Keratinocyte (primary cell): Measurements from ENCODE around the gene CCNDBP1. TPM values are rescaled to one million over a fixed set of nuclear protein-coding genes. Genes with fewer than 3 reads are reported as not detected.

ENCODE experiments used
- DNase-seq: peaks from one replicate; pipeline ENCODE4 v3.0.0-alpha.2; 2011; ENCODE audit warnings: low read depth, missing footprints, low spot score
- FAIRE-seq: peaks from 2 replicates; lab custom pipeline; 2011; peaks lifted over from hg19 to GRCh38; lab: Jason Lieb, UNC
- H2AFZ ChIP-seq: 2 replicates; pipeline ENCODE4 v1.6.0; 2012; ENCODE audit warnings: low read length, control low read depth, inconsistent platforms; ENCODE audit not compliant: control insufficient read depth
- H3K27ac ChIP-seq: 2 replicates; pipeline ENCODE4 v1.5.1; 2011; ENCODE audit warnings: low read length; ENCODE audit not compliant: control insufficient read depth, insufficient read depth
- H3K27me3 ChIP-seq: 3 replicates; pipeline ENCODE4 v1.6.0; 2011; ENCODE audit warnings: low read length; ENCODE audit not compliant: control insufficient read depth, insufficient read depth; ENCODE audit errors: extremely low read depth
- H3K36me3 ChIP-seq, 2 experiments: 2 replicates in 1 of 2; 3 replicates in 1 of 2; pipeline ENCODE4 v1.5.1; 2011; ENCODE audit warnings: low read length in 2 of 2, mild to moderate bottlenecking in 1 of 2; ENCODE audit not compliant: control insufficient read depth in 2 of 2, insufficient read depth in 2 of 2; ENCODE audit errors: extremely low read depth in 1 of 2
- H3K4me1 ChIP-seq: 3 replicates; pipeline ENCODE4 v1.5.1; 2011; ENCODE audit warnings: low read length; ENCODE audit not compliant: control insufficient read depth, insufficient read depth; ENCODE audit errors: extremely low read depth
- H3K4me2 ChIP-seq: 3 replicates; pipeline ENCODE4 v1.6.0; 2011; ENCODE audit warnings: low read depth, low read length; ENCODE audit not compliant: control insufficient read depth, insufficient read depth; ENCODE audit errors: extremely low read depth
- H3K4me3 ChIP-seq, 3 experiments: fragments of 200-600 bp in 1 of 3; sonication (generic) in 1 of 3; 2 replicates in 2 of 3; 3 replicates in 1 of 3; pipeline ENCODE4 v1.5.1; 2011 to 2016; ENCODE audit warnings: low read length in 3 of 3, mild to moderate bottlenecking in 3 of 3, control low read depth in 2 of 3, inconsistent platforms in 1 of 3, low read depth in 1 of 3, mixed read lengths in 1 of 3, mixed run types in 1 of 3, moderate library complexity in 1 of 3; ENCODE audit not compliant: control insufficient read depth in 2 of 3, insufficient read depth in 2 of 3; ENCODE audit errors: extremely low read depth in 1 of 3
- H3K79me2 ChIP-seq: 2 replicates; pipeline ENCODE4 v1.6.0; 2012; ENCODE audit warnings: low read length; ENCODE audit not compliant: control insufficient read depth, insufficient read depth
- H3K9ac ChIP-seq: 3 replicates; pipeline ENCODE4 v1.6.0; 2011; ENCODE audit warnings: low read length; ENCODE audit not compliant: control insufficient read depth, insufficient read depth; ENCODE audit errors: extremely low read depth
- H3K9me1 ChIP-seq: 3 replicates; pipeline ENCODE4 v1.6.0; 2011; ENCODE audit warnings: low read length; ENCODE audit not compliant: control insufficient read depth, insufficient read depth; ENCODE audit errors: extremely low read depth
- H3K9me3 ChIP-seq: 2 replicates; pipeline ENCODE4 v1.5.1; 2012; ENCODE audit warnings: low read depth, low read length; ENCODE audit not compliant: control insufficient read depth
- H4K20me1 ChIP-seq: 3 replicates; pipeline ENCODE4 v1.6.0; 2011; ENCODE audit warnings: low read length; ENCODE audit not compliant: control insufficient read depth, insufficient read depth; ENCODE audit errors: extremely low read depth
- EZH2 ChIP-seq: IDR thresholded peaks from one replicate; pipeline ENCODE4 v1.6.1; 2012; ENCODE audit warnings: inconsistent platforms, mild to moderate bottlenecking, low read length, moderate library complexity
- dilution Hi-C: fragments of 300-500 bp; cut with MboI; formaldehyde crosslinking; loops from one replicate; pipeline ENCODE4 v1.7.0; 2020; ENCODE audit warnings: low sequenced_read_pairs; ENCODE audit not compliant: extremely low pct_ligation_motif_present
- polyA plus RNA-seq, 5 experiments: library from polyadenylated mRNA; depleted of rRNA in 3 of 5; stranded (reverse) in 3 of 5; stranded (forward) in 1 of 5; unstranded in 1 of 5; fragments of >200 nt; gene quantifications; 1 replicate in 1 of 5; 2 replicates in 3 of 5; 3 replicates in 1 of 5; pipeline versions ENCODE4 v1.2.1 to v1.2.3, GENCODE V29; 2011 to 2012; ENCODE audit warnings: missing spikeins in 2 of 5, low read depth in 1 of 5, low replicate concordance in 1 of 5
- TF ChIP-seq, protein P1 (sequence below), 3 experiments: IDR thresholded peaks in 1 of 3; conservative IDR thresholded peaks in 1 of 3; optimal IDR thresholded peaks in 1 of 3; 2 replicates in 2 of 3; 3 replicates in 1 of 3; pipeline versions ENCODE3 to v1.5.1; 2011; ENCODE audit warnings: low read length in 3 of 3, mild to moderate bottlenecking in 3 of 3, moderate library complexity in 2 of 3, control low read depth in 1 of 3, inconsistent platforms in 1 of 3; ENCODE audit not compliant: insufficient read depth in 2 of 3; ENCODE audit errors: extremely low read depth in 1 of 3

CCNDBP1 gene
- polyA plus RNA-seq, 1 donor (not counting 4 experiments of a cell fraction or from before 2014, with no cell fraction given), result 53.5 TPM

DNA sequence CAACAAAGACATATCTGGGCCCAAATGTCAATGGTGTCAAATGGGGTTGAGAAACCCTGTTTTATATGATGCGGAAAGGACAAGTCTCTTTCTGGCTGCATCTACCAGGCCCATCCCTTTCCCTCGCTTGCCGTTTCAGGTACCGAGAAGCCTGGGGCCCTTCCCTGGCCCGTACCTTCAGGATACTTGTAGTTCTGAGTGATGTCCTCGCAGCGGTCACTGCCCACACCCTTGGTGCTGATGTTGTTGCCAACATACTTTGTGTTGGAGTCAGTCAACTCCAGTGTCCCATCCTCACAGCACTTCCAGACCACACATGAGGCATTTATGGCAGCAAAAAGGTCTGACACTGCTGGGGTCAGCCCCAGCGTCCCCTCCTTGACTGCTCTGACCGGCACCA is 21.8 kb downstream of the CCNDBP1 start:
- dilution Hi-C loops, result no loop called here
- Histone ChIP-seq H3K79me2 (no peaks in the 10 kb centered on the region), H3K36me3 (no peaks in the 10 kb centered on the region), H3K4me2 (no peak overlapping the region), H2AFZ (no peak overlapping the region), H3K4me1 (no peaks in the 10 kb centered on the region), H3K9me1 (no peaks in the 10 kb centered on the region), H4K20me1 (no peaks in the 10 kb centered on the region), H3K4me3 (no peak overlapping the region), H3K27me3 (peaks cover 23% of the 10 kb centered on the region), H3K27ac (no peak overlapping the region), H3K9me3 (no peaks in the 10 kb centered on the region), H3K9ac (no peak overlapping the region)
- no peak for FAIRE-seq
- no peak for DNase-seq
- no peak for TF ChIP-seq EZH2
- TF ChIP-seq, protein P1, sequence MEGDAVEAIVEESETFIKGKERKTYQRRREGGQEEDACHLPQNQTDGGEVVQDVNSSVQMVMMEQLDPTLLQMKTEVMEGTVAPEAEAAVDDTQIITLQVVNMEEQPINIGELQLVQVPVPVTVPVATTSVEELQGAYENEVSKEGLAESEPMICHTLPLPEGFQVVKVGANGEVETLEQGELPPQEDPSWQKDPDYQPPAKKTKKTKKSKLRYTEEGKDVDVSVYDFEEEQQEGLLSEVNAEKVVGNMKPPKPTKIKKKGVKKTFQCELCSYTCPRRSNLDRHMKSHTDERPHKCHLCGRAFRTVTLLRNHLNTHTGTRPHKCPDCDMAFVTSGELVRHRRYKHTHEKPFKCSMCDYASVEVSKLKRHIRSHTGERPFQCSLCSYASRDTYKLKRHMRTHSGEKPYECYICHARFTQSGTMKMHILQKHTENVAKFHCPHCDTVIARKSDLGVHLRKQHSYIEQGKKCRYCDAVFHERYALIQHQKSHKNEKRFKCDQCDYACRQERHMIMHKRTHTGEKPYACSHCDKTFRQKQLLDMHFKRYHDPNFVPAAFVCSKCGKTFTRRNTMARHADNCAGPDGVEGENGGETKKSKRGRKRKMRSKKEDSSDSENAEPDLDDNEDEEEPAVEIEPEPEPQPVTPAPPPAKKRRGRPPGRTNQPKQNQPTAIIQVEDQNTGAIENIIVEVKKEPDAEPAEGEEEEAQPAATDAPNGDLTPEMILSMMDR (optimal IDR thresholded peaks at IDR 0.05 in 1 of 3, IDR thresholded peaks at IDR 0.05 in 1 of 3, conservative IDR thresholded peaks at IDR 0.05 in 1 of 3; ENCODE audit: extremely low read depth in 1 of 3, insufficient read depth in 2 of 3, low read length in 3 of 3), result no peak

DNA sequence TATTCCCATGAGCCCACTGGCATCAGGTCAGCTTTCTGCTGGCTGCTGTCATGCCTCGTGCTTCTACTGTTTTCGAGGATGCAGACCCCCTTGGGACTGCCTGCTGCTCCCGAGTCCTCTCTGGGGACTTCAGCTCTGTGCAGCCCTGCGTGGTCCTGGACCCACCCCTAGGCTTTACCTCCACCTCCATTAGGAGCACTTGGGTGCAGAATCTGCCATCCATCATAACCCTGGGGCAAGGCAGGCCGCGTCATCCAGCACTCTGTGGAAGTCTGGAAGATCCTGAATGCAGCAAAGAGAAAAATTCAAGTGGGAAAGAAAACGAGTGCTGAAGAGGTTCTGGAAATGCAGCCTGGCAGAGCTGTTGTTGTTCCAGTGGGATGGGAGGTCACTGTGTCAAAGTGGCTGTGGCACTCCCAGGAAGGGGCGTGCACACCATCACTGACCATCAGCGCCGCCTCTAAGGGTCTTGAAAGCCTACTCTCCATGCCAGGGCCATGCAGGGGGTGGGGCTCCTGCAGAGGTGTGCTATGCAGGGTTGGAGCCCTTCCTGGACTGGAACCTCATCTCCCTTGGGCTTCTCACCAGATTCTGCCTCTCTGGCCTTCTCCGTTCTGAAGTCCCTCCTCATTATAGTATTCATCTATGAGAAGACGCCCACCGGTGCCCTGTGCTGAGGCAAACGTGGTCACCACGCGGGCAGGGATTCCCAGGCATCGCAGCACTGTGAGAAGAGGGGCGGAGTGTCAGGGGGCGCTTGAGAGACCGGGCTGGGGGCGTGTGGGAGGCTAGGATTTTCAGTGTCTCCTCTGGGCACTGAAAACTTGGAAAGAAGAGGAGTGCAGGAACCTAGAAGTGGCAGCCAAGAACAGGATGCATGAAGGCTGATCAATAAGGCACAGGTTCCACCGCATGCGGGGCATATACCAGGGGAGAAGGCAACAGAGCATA is 23.1 kb downstream of the CCNDBP1 start:
- H3K27ac ChIP-seq, result no peak overlapping the region
- no peak overlapping the region for H3K4me2 ChIP-seq
- H3K79me2 ChIP-seq, result no peaks in the 10 kb centered on the region
- peaks cover 23% of the 10 kb centered on the region for H3K27me3 ChIP-seq
- H3K36me3 ChIP-seq, result no peaks in the 10 kb centered on the region
- FAIRE-seq (no peak), DNase-seq (no peak)
- TF ChIP-seq, protein P1 (optimal IDR thresholded peaks at IDR 0.05 in 1 of 3, IDR thresholded peaks at IDR 0.05 in 1 of 3, conservative IDR thresholded peaks at IDR 0.05 in 1 of 3; ENCODE audit: extremely low read depth in 1 of 3, insufficient read depth in 2 of 3, low read length in 3 of 3), result no peak
- TF ChIP-seq EZH2, result no peak
- no peak overlapping the region for H3K9ac ChIP-seq
- dilution Hi-C loops, result no loop called here
- H3K9me3 ChIP-seq, result no peaks in the 10 kb centered on the region
- H3K4me3 ChIP-seq, result no peak overlapping the region
- H4K20me1 ChIP-seq, result no peaks in the 10 kb centered on the region
- no peak overlapping the region for H2AFZ ChIP-seq
- H3K4me1 ChIP-seq, result no peaks in the 10 kb centered on the region
- no peaks in the 10 kb centered on the region for H3K9me1 ChIP-seq
